ENCODE results near the gene SARDH.
"Not testable (repeated sequence)": the region's sequence is repeated elsewhere in the genome, so short reads cannot be mapped to it uniquely, and the experiment has no call there.

Gene SARDH

DNA sequence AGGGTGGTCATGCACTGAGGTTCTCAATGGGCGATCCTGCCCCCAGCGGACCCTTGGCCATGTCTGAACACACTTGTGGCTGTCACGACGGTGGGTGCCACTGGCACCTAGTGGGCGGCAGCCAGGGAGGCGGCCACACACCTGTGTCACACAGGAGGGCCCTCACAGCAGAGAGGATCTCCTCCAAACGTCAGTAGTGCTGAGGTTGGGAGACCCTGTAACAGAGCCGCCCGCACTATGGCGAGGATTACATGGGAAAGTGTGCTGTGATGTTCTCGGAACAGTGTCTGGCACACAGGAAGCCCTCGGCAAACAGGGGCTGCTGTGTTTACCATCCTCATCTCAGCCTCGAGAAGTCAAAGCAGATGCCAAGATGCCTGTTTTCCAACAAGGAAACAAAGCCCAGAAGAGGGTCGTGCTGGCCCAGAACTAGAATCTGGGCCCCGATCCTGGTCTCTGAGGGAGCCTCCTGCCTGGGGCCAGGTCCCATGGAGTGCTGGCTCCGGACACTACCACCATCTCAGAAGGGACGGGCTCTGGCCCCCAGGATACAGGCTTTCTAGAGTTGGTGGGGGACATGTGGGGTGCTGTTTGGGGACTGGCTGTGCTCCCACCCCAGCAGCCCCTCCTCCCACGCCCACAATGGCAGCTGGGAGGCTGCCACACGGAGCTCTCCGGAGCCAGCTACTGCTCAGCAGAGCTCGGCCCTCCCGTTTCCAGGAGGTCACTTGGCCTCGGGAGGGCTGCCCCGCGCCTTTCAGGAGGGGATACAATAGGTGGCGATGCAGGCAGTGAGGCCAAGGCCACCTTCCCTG lies 53.8 kb downstream of the SARDH start:
- no peak for DNase-seq (ENCODE audit: low read depth)

DNA sequence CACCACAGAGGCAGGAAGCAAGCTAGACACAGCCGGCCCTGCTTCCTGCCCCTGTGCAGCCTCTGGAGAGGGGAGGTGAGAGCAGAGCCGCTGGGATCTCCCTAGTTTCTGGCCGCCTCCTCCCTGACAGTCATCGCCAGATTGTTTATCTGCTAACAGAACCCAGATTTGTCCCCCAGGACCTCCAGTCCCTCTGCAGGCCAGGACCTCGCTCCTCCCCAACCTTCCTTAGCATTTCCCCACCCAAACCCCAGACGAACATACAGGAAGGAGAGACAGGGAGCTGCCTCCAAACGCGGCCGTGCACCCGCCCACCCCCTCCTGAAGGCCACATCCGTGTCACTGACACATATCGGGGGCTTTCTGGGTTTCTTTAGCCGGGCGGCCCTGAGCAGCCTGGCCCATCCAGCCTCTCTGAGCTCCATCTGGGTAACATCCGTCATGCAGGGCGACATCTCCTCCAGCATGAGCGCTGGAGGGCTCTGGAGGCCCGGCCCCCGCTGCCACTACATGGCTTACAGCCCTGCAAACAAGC lies 54.5 kb downstream of the SARDH start:
- DNase-seq (ENCODE audit: low read depth), result no peak

DNA sequence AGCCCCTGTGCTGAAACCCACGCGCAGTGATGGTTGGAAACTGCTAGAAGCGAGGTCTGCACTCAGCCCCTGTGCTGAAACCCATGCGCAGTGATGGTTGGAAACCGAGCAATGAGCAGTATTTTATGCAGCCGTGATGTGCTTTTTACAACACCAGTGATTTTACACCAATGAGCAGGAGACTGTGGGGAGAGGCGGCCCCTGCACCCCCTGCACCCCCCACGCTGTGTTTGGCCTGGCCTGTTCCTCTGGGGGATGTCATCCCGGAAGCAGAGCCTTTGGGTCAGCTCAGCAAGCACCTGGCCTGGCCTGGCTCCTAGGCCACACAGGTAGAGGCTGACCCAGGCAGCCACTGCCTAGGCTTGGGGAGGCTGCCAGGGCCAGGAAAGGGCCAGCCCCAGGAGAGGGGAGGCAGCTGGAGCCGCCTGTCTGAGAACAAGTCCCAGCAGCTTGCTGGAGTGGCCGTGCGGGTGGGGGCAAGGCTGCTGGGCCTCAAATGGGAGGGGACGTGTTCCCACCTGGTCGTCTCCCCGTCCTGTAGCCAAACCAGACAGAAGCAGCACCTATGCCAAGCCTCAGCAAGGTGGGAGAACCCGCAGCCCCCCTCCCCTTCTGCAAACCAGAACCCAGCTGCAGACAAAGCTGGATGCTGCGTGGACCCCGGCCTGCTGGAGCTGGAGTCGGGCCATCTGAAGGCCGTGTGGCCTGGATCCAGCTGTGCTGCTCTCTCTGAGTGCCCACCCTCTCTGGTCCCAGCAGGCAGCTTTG lies 55.1 kb downstream of the SARDH start:
- DNase-seq (ENCODE audit: low read depth), result no peak

DNA sequence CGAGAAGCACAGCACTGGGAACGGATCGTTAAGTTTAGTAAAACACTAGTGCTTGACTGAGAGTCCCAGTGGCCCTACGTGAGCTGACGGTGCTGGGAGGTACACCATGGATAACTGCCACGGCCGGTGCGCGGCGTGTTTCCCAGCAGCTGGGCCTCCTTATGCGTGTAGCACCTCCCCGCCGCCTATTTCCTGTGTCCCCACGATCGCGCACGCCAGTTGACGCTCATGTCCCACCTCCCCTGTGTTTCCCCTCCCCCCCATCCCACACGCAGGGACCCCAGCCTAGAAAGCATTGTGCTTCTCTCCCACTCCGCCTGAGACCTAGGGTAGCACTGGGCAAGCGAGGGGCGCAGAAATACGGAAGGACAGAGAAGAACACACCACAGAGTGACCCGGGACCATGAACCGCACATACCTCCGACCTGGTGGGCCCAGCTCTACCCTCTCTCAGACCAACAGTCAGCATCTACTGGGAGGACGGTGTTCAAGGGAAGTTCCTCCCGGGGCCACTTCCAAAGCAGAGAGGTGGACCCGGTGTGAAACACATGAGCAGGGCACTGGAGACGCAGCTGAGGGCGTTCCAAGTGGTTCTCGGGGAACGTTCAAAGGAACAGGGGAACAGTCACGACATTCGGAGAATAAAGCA lies 56.4 kb downstream of the SARDH start:
- no peak for DNase-seq (ENCODE audit: low read depth)

DNA sequence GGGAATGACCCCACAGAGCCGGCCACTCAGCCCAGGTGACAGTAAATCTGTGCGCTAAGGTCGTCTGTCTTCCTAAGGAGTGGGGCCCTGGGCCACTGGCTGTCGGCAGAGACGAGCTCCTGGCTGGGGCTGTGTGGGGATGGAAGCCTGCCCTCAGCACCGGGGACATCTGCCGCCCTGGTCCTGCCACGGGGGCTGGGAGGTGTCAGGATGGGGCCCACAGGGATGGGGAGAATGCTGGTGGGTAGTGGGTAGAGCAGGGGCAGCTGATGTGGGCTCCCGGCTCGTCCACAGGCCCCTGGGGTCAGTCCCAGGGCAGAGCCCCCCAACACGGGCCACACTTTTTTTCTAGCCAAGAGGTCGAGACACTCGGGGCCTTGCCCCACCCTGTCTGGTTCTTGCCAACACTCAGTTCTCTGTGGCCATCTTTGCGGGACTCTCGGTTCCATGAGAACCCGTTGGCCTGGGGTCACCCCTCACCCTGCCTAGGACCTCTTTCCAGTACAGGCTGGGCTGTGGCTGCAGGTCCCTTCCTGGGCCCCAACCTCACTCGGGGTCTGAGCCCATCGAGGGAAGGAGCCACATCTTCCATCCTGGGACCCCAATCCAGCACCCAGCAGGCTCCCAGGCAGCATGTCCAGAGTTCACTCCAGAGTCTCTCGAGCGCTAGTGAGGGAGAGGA lies 57.0 kb downstream of the SARDH start:
- no peak for DNase-seq (ENCODE audit: low read depth)

GRCh38 chr9:133680250-133680975 lies 57.7 kb downstream of the SARDH start:
- no peak for DNase-seq (ENCODE audit: low read depth)

DNA sequence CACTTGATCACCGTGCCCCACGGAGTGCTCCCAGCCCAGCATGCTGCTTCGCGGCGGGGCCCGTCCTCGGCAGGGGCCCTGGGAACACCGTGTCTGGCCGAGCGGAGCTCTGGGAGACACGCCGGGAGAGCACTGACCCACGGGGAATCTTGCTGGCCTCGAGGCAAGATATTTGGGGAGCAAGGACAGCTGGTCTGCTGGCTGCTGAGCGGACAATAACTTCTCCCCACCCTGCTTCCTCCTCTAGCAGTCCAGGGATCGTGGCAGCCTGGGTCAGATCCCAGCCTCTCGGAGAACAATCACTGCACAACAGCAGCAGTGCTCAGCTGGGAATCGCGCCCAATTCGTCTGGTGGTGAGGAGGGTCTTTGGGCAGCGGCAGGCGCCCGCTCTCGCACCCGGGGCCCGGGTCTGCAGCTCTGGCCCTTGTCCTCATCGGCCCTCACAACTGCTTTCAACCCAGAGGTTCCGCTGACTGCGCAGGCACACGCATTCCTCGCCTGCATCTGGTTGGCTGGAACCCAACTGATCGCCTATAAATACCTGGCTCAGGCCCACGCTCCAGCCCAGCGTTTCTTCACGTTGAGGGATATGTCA lies 58.6 kb downstream of the SARDH start:
- DNase-seq (ENCODE audit: low read depth), result no peak

DNA sequence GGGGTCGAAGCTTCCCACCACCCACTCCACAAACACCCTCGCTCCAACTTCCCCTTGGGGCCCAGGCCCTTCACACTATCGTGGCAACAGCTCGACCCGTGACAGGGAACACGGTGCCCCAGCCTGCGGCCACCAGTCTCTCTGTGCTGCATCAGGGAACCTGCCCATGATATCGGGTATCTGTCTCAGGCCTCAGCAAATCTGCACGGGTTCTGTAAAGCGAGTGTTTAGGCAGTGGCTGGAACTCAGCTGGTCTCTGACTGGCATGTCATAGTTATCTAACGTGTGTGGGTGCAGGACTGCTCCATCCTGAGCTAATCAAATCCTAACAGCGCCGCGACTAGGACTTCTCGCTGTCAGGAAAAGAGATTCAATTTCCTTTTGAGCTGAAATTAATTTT lies 59.1 kb downstream of the SARDH start:
- no peak for DNase-seq (ENCODE audit: low read depth)

GRCh38 chr9:133677126-133678010 lies 60.8 kb downstream of the SARDH start:
- no peak for DNase-seq (ENCODE audit: low read depth)

DNA sequence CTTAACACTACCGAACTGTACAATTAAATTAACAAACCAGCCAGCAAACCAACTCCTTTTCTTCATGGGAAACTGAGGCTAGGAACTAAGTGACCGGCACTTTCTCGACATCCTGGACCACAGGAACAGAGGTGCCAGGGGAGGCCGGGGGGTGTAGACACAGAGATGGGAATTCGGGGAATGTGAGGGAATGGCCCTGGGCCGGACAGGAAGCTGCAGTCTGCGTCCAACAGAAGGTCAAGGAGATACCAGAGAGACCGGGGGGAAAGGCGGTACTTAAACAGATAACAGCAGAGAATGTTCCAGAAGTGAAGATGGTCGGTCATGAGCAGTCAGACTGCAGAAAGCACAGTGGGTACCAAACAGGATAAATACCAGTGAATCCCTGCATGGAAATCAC lies 61.7 kb downstream of the SARDH start:
- no peak for DNase-seq (ENCODE audit: low read depth)

DNA sequence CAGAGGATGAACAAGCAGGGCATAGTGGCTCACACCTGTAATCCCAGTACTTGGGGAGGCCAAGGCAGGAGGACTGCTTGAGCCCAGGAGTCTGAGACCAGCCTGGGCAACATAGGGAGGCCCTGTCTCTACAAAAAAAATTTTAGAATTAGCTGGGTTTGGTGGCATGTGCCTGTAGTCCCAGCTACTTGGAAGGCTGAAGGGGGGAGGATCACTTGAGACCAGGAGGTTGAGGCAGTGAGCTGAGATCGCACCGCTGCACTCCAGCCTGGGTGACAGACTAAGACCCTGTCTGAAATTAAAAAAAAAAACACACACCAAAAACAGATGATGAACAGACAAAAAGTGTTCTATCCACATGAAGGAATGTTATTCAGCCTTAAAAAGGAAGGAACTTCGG lies 62.4 kb downstream of the SARDH start:
- not testable (repeated sequence) for DNase-seq (ENCODE audit: low read depth)

- no peak for DNase-seq (ENCODE audit: low read depth)
Measured at GRCh38 chr9:133674091-133674490, 64.1 kb downstream of the SARDH start.

DNA sequence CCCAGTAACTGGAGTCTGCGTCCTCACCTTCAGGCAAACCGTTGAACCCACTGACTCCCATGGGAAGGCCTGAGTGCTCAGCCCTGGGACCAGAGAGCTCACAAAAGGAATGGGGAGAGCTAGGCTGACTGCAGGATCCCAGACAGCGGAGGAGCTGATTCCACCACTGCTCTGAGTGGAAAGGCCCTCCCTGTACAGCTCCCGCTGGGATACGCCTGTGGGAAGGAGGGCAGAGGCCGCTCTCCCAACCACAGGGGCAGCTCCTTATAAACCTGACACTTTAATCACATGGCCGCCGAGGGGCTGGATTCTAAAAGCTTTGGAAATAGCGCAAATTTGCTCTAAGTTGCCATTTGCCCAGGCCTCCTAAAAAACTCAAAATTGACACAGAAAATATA lies 64.9 kb downstream of the SARDH start:
- no peak for DNase-seq (ENCODE audit: low read depth)

DNA sequence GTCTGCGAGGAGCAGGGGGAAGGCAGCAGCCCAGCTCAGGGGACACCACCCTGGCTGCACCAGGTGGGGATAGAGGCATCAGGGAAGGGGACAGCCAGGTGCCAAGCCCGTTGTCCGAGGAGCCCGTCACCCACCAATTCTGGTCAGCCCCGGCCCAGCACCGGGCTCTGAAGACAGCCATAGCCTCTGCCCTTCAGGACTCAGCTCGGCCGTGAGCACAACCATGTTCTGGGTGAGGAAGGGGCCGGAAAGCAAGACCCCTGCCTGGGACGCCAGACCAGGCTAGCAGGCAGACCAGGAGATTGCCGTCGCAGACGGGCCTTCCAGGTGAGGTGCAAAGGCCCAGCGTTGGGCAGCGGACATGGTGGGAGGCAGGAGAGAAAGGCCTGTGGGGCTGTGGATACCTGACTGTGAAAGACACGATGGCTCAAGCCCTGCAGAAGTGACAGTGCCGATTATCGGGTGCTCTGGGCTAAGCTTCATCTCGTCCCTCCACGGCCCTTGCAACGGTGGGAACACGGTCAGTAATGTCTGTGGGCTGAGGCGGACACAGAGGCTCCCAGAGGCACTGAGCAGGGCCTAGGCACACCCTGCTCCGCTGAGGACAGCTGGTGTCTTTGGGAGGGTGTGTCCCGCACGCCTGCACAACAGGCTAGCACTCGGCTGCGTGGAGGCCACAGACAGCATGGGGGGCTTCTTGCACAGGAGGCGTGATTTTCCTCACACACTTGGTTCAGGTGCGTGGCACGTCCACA lies 65.5 kb downstream of the SARDH start:
- DNase-seq (ENCODE audit: low read depth), result no peak

GRCh38 chr9:133671371-133671770 lies 66.8 kb downstream of the SARDH start:
- DNase-seq (ENCODE audit: low read depth), result no peak

DNA sequence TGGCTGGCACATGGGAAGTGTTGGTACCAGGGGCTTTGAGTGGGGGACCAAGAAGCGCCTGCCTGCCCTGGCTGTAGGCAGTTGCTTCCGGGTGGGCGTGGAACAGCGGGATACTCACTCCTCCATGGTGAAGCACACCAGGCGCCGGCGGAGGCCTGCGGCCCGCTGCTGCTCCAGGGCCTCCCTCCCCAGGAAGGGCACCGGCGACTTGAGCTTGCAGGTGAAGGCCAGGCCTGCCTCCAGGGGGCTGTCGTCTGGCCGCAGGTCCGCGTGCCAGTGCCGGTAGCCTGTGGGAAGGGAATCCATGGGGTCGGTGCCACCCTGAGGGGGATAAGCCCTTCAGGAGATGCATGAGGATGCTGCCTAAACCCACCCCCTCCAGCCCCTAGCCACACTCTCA lies 67.7 kb downstream of the SARDH start:
- no peak for DNase-seq (ENCODE audit: low read depth)

GRCh38 chr9:133669182-133669801 lies 68.9 kb downstream of the SARDH start:
- DNase-seq (ENCODE audit: low read depth), result no peak

- DNase-seq (ENCODE audit: low read depth), result no peak
Measured at GRCh38 chr9:133667759-133668450, 70.2 kb downstream of the SARDH start.
